ENCODE results near the gene CNTN1.

DNA sequence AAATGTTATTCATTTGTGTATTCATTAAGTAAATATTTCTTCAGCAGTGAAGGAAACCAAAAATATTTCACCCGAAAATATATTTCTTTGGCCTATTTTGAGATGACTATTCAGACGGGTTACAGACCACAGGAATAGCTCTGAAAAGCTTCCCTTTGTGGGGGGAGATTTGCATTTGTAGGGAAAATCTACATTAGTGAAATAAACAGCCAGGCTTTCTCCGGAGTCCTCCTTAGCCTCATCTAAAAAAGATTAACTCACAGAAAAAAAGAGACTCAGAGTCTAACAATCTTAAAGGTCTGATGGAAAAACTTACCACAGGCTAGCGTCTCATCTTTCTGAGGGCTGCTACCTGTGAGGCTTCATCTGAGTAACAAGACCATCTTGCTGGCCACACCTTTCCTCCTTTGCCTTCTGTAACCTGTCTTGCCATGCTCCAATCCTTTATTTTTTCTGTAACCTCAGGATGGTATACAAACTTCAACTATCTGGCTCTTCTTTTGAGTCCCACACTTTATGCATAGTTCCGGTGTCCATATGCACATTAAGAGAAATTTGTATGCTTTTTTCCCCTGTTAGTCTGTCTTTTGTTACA lies 100.7 kb downstream of the CNTN1 start:
- TF ChIP-seq, protein P1, sequence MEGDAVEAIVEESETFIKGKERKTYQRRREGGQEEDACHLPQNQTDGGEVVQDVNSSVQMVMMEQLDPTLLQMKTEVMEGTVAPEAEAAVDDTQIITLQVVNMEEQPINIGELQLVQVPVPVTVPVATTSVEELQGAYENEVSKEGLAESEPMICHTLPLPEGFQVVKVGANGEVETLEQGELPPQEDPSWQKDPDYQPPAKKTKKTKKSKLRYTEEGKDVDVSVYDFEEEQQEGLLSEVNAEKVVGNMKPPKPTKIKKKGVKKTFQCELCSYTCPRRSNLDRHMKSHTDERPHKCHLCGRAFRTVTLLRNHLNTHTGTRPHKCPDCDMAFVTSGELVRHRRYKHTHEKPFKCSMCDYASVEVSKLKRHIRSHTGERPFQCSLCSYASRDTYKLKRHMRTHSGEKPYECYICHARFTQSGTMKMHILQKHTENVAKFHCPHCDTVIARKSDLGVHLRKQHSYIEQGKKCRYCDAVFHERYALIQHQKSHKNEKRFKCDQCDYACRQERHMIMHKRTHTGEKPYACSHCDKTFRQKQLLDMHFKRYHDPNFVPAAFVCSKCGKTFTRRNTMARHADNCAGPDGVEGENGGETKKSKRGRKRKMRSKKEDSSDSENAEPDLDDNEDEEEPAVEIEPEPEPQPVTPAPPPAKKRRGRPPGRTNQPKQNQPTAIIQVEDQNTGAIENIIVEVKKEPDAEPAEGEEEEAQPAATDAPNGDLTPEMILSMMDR (IDR thresholded peaks at IDR 0.05), result no peak
- TF ChIP-seq POLR2A (IDR thresholded peaks at IDR 0.05) (no peak), EP300 (IDR thresholded peaks at IDR 0.05) (no peak)
